Prostate gland (tissue), 2 donors: ENCODE data around the gene PPIAL4G. TPM values are rescaled to one million over a fixed set of nuclear protein-coding genes. Genes with fewer than 3 reads are reported as not detected.
"Not testable (repeated sequence)": the region's sequence is repeated elsewhere in the genome, so short reads cannot be mapped to it uniquely, and the experiment has no call there.

ENCODE experiments used
- DNase-seq: peaks from one replicate; pipeline ENCODE4 v3.0.0-alpha.2; 2019; ENCODE audit warnings: low spot score
- H3K27ac ChIP-seq, 2 donors: fragments of 200-600 bp; sonication (generic); 2 replicates each; pipeline ENCODE4 v1.5.1; 2017 to 2019
- H3K27me3 ChIP-seq: fragments of 200-600 bp; sonication (generic); replicated peaks from 2 replicates; pipeline ENCODE4 v1.5.1; 2019; ENCODE audit not compliant: insufficient read depth
- H3K36me3 ChIP-seq, 2 donors: fragments of 200-600 bp; sonication (generic); 1 replicate in 1 of 2; 2 replicates in 1 of 2; pipeline versions ENCODE4 v1.5.1 to v1.8.1; 2017 to 2019
- H3K4me1 ChIP-seq: fragments of 200-600 bp; sonication (generic); replicated peaks from 2 replicates; pipeline ENCODE4 v1.5.1; 2019
- H3K4me3 ChIP-seq, 2 donors: fragments of 200-600 bp; sonication (generic); 2 replicates each; pipeline ENCODE4 v1.5.1; 2017 to 2019
- H3K9me3 ChIP-seq: fragments of 200-600 bp; sonication (generic); 2 replicates; pipeline ENCODE4 v1.5.1; 2017
- POLR2A ChIP-seq: fragments of 450-650 bp; IDR thresholded peaks from one replicate; pipeline ENCODE4 v1.6.1; 2016; ENCODE audit warnings: antibody characterized with exemption, mild to moderate bottlenecking
- POLR2AphosphoS5 ChIP-seq: sonication (generic); formaldehyde crosslinking; IDR thresholded peaks from one replicate; pipeline ENCODE4 v1.6.1; 2017; ENCODE audit warnings: antibody characterized with exemption
- WGBS: methylation state at CpG from one replicate; pipeline ENCODE4 v1.1.5; 2018; 5-methylcytosine and 5-hydroxymethylcytosine counted together
- intact Hi-C: fragments of 100-400 bp; cut with DNase I; formaldehyde crosslinking; loops from one replicate; pipeline ENCODE4 v1.14.2; 2022
- total RNA-seq, 2 donors: library from RNA; depleted of rRNA; stranded (reverse); fragments of >200 nt; gene quantifications; one replicate each; pipeline ENCODE4 v1.1.0, GENCODE V29; 2016

The PPIAL4G gene
- total RNA-seq, result not detected

DNA sequence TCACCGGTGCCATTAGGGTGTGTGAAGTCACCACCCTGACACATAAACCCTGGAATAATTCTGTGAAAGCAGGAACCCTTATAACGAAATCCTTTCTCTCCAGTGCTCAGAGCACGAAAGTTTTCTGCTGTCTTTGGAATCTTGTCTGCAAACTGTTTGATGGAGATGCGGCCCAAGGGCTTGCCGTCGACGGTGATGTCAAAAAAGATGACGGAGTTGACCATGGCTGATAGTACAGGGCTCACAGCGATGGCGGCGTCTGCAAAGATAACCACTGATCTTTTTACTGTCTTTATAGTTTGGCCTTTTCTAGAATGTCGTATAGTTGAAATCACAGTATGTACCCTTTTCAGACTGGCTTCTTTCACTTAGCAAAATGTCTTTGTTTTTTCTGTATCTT lies at the start of gene PPIAL4G:
TSS of gene PPIAL4G (minus strand) at position 274 of the 400 bp plus-strand sequence. CDS start at position 224, 50 bp downstream.
- H3K36me3 ChIP-seq, H3K27ac ChIP-seq, H3K4me3 ChIP-seq, H3K9me3 ChIP-seq, H3K27me3 ChIP-seq, DNase-seq, H3K4me1 ChIP-seq, intact Hi-C loops: not testable (repeated sequence)
- 88% methylated on average over 12 of the region's 12 CpGs for WGBS

DNA sequence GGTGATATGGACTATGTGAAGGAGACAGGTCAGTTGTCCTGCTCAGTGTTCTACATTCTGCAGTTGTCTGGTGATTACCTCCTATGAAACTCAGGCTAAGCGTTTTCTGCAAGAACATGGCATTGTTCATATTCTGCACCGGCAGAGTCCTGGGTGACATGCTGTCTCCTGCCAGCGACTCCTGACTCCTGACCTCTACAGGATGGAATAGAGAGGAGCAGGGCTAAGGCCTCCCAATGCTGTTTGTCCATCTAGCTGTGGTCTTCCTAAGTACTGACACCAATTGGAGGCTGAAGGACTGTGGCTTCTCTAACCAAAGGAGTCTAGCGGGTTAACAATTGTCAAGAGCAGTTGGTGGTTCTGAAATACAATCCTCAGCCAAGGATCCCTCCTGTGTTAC lies 49.1 kb upstream of the PPIAL4G start:
- H3K27me3 ChIP-seq, H3K36me3 ChIP-seq, H3K4me3 ChIP-seq, H3K27ac ChIP-seq, DNase-seq, H3K9me3 ChIP-seq, H3K4me1 ChIP-seq, intact Hi-C loops: not testable (repeated sequence)
- 62% methylated on average over 2 of the region's 4 CpGs for WGBS

DNA sequence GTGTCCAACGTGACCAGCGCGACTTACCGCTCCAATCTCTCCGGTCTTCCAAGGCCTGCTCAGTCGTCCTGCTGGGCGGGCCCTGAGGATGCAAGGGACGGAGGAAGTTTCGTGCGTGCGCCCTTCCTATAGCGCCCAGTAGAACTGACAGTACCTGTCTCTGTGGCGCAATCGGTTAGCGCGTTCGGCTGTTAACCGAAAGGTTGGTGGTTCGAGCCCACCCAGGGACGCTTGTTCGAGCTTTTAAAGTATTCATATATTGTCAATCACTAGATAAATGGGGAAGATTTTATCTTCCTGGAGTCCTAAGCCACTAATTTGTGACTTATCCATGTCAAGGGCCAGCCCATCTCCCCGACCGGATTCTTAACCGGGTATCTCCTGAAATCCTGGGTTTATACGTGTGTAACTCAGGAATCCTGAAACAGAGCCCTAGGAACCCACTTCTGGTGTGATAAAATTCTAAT lies 46.0 kb upstream of the PPIAL4G start:
- intact Hi-C loops, H3K36me3 ChIP-seq, H3K4me1 ChIP-seq, H3K27me3 ChIP-seq, H3K9me3 ChIP-seq: not testable (repeated sequence)
- peak; percentile 33 for DNase-seq
- Histone ChIP-seq H3K4me3 (peak overlapping the region; percentile 13 to 16), H3K27ac (peak overlapping the region; percentile 53 to 66)
- WGBS, result under 1% methylated on average over 14 of the region's 25 CpGs

DNA sequence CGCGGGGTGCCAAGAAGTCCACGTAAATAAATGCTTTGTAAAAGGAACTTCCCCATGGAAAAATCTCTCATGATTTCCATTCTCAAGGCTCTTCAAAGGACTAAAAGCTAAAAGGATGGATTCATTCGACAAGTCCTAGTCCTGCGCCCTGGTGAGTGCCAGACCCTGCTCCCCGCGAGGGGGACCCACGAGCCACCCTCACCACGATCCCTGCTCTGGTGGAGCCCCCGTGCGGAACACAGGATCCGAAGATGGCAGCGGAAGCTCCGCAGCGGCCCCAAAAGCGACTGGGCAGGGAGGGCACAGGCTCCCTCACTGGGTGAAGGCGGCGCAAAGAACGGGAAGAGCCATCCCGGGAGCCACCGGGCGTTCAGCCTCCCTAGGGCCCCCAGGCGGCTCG lies 45.5 kb upstream of the PPIAL4G start:
- H3K4me3 ChIP-seq, result peak overlapping the region; percentile 13 to 16
- intact Hi-C loops, H3K4me1 ChIP-seq, H3K27me3 ChIP-seq, H3K9me3 ChIP-seq, H3K36me3 ChIP-seq, DNase-seq: not testable (repeated sequence)
- peak overlapping the region; percentile 53 to 66 for H3K27ac ChIP-seq
- WGBS, result no CpG with 5 or more reads among the region's 24 CpGs

DNA sequence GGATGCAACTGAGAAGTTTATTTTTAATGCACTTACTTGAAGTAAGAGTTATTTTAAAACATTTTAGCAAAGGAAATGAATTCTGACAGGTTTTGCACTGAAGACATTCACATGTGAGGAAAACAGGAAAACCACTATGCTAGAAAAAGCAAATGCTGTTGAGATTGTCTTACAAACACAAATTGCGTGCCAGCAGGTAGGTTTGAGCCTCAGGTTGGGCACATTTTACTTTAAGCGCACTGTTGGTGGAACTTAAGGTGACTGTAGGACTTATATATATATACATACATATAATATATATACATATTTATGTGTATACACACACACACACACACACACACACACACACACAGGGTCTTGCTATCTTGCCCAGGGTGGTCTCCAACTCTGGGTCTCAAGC lies 43.5 kb upstream of the PPIAL4G start:
- H3K36me3 ChIP-seq, H3K27me3 ChIP-seq, H3K9me3 ChIP-seq, H3K27ac ChIP-seq, DNase-seq, intact Hi-C loops, H3K4me1 ChIP-seq, H3K4me3 ChIP-seq: not testable (repeated sequence)
- 96% methylated on average over 2 of the region's 2 CpGs for WGBS

DNA sequence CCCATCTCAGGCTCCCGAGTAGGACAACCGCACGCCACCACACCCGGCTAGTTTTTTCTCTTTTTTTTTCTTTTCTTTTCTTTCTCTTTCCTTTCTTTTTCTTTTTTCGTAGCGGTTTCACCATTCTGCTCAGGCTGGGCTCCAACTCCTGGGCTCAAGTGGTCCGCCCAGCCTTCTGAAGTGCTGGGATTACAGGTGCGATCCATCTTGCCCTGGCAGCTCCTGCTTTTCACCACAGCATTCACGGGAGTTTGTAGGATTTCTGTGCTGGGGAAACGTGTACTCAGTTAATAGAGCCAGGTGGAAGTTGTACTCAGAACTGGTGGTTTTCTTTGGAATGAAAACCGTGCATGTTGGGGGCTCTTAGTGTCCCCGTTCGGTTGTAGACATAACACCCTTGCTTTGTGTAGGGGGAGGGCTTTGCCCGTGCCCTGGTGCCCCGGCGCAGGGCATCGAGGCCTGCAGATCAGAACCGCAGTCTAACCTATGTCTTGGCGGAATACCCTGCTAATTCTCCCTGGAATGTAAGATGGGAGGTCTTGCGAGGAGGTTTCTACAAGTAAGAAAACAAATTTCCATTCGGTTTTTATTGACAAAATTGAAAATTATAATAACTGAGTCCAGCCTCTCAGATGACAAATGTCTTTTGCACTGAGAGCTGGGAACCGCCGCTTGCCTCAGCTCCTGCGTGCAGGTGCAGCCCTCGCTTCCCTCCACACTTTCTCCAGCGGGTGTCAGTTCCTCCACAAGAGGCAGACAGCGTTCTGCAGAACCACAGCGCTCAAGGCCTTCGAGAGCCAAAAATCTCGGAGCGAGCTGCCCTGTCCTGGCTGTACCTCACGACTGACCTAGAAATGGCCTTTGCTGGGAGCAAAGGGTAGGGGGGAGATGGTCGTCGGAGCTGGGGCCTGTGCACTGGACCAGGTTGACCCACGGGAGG lies 40.4 kb upstream of the PPIAL4G start:
- DNase-seq, intact Hi-C loops, H3K36me3 ChIP-seq, H3K4me1 ChIP-seq, H3K9me3 ChIP-seq, H3K27me3 ChIP-seq: not testable (repeated sequence)
- H3K4me3 ChIP-seq, result peak overlapping the region in 1 of 2 donors; percentile 33
- WGBS, result 27% methylated on average over 15 of the region's 35 CpGs
- H3K27ac ChIP-seq, result peak overlapping the region; percentile 85 to 89

DNA sequence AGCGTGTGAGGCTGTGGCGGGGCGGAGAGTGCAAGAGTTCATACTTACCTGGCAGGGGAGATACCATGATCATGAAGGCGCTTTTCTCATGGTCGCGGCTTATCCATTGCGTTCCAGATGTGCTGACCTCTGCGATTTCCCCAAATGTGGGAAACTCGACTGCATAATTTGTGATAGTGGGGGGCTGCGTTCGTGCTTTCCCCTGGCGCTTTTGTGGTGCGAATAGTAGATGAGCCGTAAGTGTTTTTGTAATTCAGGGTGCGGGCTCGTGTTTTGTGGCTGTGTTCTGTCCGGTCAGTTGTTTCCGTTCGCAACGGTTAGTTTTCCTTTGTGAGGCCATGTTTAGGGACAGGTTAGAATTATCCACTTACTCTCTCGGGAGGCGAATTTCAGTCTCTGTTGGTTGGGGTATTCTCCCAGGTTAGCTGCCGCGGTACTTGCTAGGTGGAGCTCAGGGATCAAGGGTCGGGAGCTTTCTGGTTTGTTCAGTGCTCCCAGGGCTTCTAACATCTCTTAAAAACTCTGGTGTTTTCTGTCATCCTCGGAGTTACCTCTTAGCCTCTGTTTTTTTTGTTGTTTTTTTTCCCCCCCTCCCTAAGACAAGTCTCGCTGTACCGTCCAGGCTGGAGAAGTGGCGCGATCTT lies 39.6 kb upstream of the PPIAL4G start:
- TF ChIP-seq POLR2AphosphoS5 (peak; percentile 77), POLR2A (peak; percentile 94)
- Histone ChIP-seq H3K4me3 (peak overlapping the region; percentile 32 to 33), H3K27ac (peak overlapping the region; percentile 85 to 89)
- H3K9me3 ChIP-seq, H3K36me3 ChIP-seq, intact Hi-C loops, H3K27me3 ChIP-seq, H3K4me1 ChIP-seq: not testable (repeated sequence)
- DNase-seq, result peak; percentile 90
- WGBS, result 1% methylated on average over 30 of the region's 30 CpGs

DNA sequence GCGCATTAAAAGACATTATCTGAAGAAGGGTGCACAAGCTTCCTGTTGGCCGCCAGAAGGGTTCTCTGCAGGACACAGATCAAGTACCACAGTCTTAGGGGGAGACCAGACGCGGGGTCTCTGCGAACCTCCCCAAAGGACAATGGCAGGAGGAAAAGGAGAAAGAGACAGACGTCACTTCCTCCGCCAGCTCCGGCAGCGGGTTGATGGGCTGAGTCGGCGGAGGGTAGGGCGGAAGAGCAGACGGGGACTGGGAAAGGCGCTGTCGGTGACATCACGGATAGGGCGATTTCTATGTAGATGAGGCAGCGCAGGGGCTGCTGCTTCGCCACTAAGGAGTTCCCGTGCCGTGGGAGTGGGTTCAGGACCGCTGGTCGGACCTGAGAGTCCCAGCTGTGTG lies 39.0 kb upstream of the PPIAL4G start:
- Histone ChIP-seq H3K4me3 (peak overlapping the region; percentile 9 to 33), H3K27ac (peak overlapping the region; percentile 85 to 89)
- peak; percentile 85 for DNase-seq
- WGBS, result 2% methylated on average over 20 of the region's 23 CpGs
- intact Hi-C loops, H3K36me3 ChIP-seq, H3K27me3 ChIP-seq, H3K9me3 ChIP-seq, H3K4me1 ChIP-seq: not testable (repeated sequence)
- peak; percentile 9 for TF ChIP-seq POLR2A

DNA sequence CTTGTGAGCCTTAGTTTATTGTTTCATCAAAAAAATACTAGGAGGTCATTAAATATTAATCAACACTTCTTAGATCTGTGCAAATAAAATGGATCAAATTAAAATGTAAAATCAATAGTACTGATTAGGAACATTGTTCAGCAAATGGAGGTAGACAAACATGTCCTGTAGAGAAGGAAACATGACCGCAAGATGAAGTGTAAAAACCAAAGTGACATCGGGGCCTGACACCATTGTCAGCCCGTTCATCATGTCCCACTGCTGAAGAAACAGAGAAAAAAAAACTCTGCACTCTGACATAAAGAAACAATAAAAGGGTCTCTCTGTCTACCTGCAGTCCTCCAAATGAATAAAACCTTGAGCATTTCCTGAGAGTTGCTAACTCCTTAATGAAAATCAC lies 31.2 kb upstream of the PPIAL4G start:
- intact Hi-C loops, result not testable (repeated sequence)

DNA sequence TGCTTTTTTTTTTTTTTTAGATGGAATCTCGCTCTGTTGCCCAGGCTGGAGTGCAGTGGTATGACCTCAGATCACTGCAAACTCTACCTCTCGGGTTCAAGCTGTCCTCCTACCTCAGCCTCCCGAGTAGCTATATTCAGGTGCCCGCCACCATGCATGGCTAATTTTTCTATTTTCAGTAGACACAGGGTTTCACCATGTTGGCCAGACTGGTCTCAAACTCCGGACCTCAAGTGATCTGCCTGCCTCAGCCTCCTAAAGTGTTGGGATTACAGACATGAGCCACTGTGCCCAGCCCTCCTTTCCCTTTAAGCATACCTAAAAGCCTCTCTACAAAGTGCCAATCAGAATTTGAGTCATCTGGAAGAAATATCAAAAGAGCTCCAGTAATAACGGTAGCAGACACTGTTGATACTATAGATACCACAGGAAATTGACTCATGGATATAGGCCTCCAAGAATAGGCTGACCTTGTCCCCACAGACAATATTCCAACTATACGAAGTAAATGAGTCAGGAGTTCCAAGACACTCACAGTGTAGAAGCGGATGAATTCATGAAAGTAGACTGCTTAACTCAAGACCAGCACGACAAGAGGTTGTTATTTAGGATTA lies 29.6 kb upstream of the PPIAL4G start:
- intact Hi-C loops, H3K27ac ChIP-seq, H3K4me1 ChIP-seq, DNase-seq, H3K4me3 ChIP-seq, H3K36me3 ChIP-seq, H3K27me3 ChIP-seq, H3K9me3 ChIP-seq: not testable (repeated sequence)
- 93% methylated on average over 7 of the region's 9 CpGs for WGBS

More for the DNA sequence above, 31.2 kb upstream of the PPIAL4G start:
- WGBS, result no CpG with 5 or more reads among the region's 3 CpGs
- DNase-seq, H3K36me3 ChIP-seq, H3K9me3 ChIP-seq, H3K27ac ChIP-seq, H3K4me1 ChIP-seq, H3K4me3 ChIP-seq, H3K27me3 ChIP-seq: not testable (repeated sequence)

DNA sequence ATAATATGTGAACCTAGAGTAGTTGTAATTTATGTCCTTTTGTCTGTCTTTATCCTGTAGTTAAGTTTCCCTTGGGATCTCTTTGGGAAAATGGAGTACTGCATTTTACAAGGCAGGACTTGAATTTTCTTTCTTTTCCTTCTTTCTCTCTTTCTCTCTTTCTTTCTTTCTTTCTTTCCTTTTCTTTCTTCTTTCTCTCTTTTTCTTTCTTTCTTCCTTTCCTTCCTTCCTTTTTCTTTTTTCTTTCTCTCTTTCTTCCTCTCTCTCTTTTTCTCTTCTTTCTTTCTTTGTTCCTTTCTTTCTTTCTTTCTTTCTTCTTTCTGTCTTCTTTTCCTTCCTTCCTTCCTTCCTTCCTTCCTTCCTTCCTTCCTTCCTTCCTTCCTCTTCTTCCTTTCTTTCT lies 10.8 kb upstream of the PPIAL4G start:
- DNase-seq, H3K36me3 ChIP-seq, intact Hi-C loops, H3K27me3 ChIP-seq, H3K27ac ChIP-seq, H3K9me3 ChIP-seq, H3K4me3 ChIP-seq, H3K4me1 ChIP-seq: not testable (repeated sequence)

DNA sequence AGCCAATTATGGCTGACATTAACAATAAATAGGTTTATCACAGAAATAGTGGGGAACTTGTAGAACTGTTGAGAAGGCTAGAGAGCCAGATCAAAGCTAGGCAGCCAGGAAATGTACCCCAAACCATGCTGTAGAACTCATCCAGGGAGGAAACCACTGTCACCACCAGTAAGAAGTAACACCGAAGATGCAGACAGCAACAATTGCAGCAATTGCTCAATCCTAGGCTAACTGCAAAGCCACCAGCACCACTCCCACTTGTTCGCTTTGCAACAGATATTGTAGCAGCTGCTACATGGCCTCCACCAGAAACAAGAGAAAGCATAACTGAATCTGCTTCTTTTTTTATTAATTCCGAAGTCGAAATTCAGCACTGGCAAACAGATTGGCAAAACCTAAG lies 2.0 kb downstream of the PPIAL4G start:
- H3K27me3 ChIP-seq, H3K36me3 ChIP-seq, H3K9me3 ChIP-seq, DNase-seq, H3K27ac ChIP-seq, H3K4me1 ChIP-seq, H3K4me3 ChIP-seq, intact Hi-C loops: not testable (repeated sequence)
- WGBS, result no CpG with 5 or more reads among the region's 4 CpGs
